NCI-H2081 (cell line): ENCODE measurements around the gene TSPAN13.

ENCODE experiments used
- DNase-seq, 2 experiments: peaks; one replicate each; lab custom pipeline; 2025; lab: John Stamatoyannopoulos, UW

Gene TSPAN13

GRCh38 chr7:16812542-16813231, 59.1 kb downstream of the TSPAN13 start:
- DNase-seq: no peak

GRCh38 chr7:16813232-16813616, 59.7 kb downstream of the TSPAN13 start:
- peak; percentile 9 to 66 for DNase-seq

GRCh38 chr7:16815001-16815400, 61.4 kb downstream of the TSPAN13 start:
- no peak for DNase-seq

- no peak for DNase-seq
Observed at GRCh38 chr7:16816824-16817223, 63.3 kb downstream of the TSPAN13 start.

GRCh38 chr7:16817536-16817935, 64.0 kb downstream of the TSPAN13 start:
- no peak for DNase-seq

GRCh38 chr7:16818732-16819131, 65.2 kb downstream of the TSPAN13 start:
- no peak for DNase-seq

GRCh38 chr7:16822029-16822428, 68.5 kb downstream of the TSPAN13 start:
- no peak for DNase-seq

GRCh38 chr7:16826060-16826459, 72.5 kb downstream of the TSPAN13 start:
- DNase-seq: no peak

GRCh38 chr7:16833373-16833772, 79.8 kb downstream of the TSPAN13 start:
- no peak for DNase-seq
